ENCODE results near the gene IGF2BP2.

- TF ChIP-seq, protein P1, sequence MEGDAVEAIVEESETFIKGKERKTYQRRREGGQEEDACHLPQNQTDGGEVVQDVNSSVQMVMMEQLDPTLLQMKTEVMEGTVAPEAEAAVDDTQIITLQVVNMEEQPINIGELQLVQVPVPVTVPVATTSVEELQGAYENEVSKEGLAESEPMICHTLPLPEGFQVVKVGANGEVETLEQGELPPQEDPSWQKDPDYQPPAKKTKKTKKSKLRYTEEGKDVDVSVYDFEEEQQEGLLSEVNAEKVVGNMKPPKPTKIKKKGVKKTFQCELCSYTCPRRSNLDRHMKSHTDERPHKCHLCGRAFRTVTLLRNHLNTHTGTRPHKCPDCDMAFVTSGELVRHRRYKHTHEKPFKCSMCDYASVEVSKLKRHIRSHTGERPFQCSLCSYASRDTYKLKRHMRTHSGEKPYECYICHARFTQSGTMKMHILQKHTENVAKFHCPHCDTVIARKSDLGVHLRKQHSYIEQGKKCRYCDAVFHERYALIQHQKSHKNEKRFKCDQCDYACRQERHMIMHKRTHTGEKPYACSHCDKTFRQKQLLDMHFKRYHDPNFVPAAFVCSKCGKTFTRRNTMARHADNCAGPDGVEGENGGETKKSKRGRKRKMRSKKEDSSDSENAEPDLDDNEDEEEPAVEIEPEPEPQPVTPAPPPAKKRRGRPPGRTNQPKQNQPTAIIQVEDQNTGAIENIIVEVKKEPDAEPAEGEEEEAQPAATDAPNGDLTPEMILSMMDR (IDR thresholded peaks at IDR 0.05; ENCODE audit: low read depth, low read length), result no peak
- no peak for TF ChIP-seq EZH2phosphoT487 (IDR thresholded peaks at IDR 0.05; ENCODE audit: low read depth)
Measured at GRCh38 chr3:185741586-185741985, 83.3 kb downstream of the IGF2BP2 start.

Measured in OCI-LY3 (cell line).